ENCODE data around the gene ATXN1. TPM values are rescaled to one million over a fixed set of nuclear protein-coding genes. Genes with fewer than 3 reads are reported as not detected.

ATXN1 gene
- total and polyA plus RNA-seq, 2 of the 8 experiments (the other 6 are each of a cell fraction or from before 2014, with no cell fraction given): 1.6 to 4.0 TPM

GRCh38 chr6:16510245-16510644 is 251.0 kb downstream of the ATXN1 start:
- Histone ChIP-seq H3K79me1 (ENCODE audit: low read depth, low read length) (no peaks in the 10 kb centered on the region), H3K79me2 (ENCODE audit: control insufficient read depth in 1 of 2, insufficient read depth in 2 of 2, low read length in 2 of 2) (no peaks in the 10 kb centered on the region), H3K27ac (ENCODE audit: low read depth, low read length) (no peak overlapping the region), H4K8ac (ENCODE audit: extremely low read depth, insufficient read depth, low read length) (no peak overlapping the region), H2AFZ (ENCODE audit: low read length) (no peak overlapping the region), H3K23me2 (ENCODE audit: low read depth, low read length) (no peaks in the 10 kb centered on the region), H3K27me3 (replicated peaks in 1 of 4; ENCODE audit: control insufficient read depth in 3 of 4, extremely low read depth in 1 of 4, insufficient read depth in 3 of 4, low read length in 3 of 4) (no peaks in the 10 kb centered on the region), H2BK20ac (ENCODE audit: low read length) (no peak overlapping the region), H3K23ac (ENCODE audit: insufficient read length) (no peak overlapping the region), H2BK12ac (ENCODE audit: low read depth, low read length) (no peak overlapping the region), H3K4me1 (replicated peaks in 1 of 4; ENCODE audit: control insufficient read depth in 3 of 4, insufficient read depth in 4 of 4, low read length in 3 of 4) (peaks cover 0 to 2% (median 0%) of the 10 kb centered on the region in 4 experiments; a peak in 2 of 7 replicates), H3K36me3 (ENCODE audit: control insufficient read depth in 2 of 4, insufficient read depth in 4 of 4, low read length in 3 of 4) (no peaks in the 10 kb centered on the region), H3K14ac (ENCODE audit: insufficient read length) (no peak overlapping the region), H3K9me3 (ENCODE audit: insufficient read depth in 2 of 2, low read depth in 1 of 2, low read length in 1 of 2) (no peaks in the 10 kb centered on the region), H3K9ac (replicated peaks in 1 of 4; ENCODE audit: extremely low read depth in 1 of 4, low read depth in 3 of 4, low read length in 3 of 4) (no peak overlapping the region), H3K4me2 (ENCODE audit: insufficient read depth in 1 of 2, low read depth in 2 of 2, low read length in 2 of 2) (no peak overlapping the region), H2BK5ac (ENCODE audit: low read depth, low read length) (no peak overlapping the region), H4K91ac (replicated peaks; ENCODE audit: insufficient read length, low read length) (no peak overlapping the region), H3K4ac (replicated peaks; ENCODE audit: insufficient read length, low read depth, low read length) (no peak overlapping the region), H3K4me3 (ENCODE audit: extremely low read depth in 1 of 4, insufficient read depth in 2 of 4, low read depth in 3 of 4, low read length in 4 of 4) (no peak overlapping the region), H3K18ac (ENCODE audit: extremely low read depth, low read length) (no peak overlapping the region), H2AK5ac (ENCODE audit: low read depth, low read length) (no peak overlapping the region), H2BK120ac (replicated peaks; ENCODE audit: low read depth, low read length) (no peak overlapping the region), H2BK15ac (ENCODE audit: low read length) (no peak overlapping the region), H4K5ac (ENCODE audit: insufficient read length, low read depth, low read length) (no peak overlapping the region), H4K20me1 (replicated peaks in 1 of 2; ENCODE audit: control insufficient read depth in 1 of 2, insufficient read depth in 2 of 2, low read length in 2 of 2) (no peaks in the 10 kb centered on the region), H3K56ac (replicated peaks; ENCODE audit: insufficient read length, low read depth, low read length) (no peak overlapping the region)
- FAIRE-seq (no peak), DNase-seq (ENCODE audit: low read depth in 1 of 2, low spot score in 2 of 2) (no peak)
- WGBS, 2 experiments (ENCODE audit: extremely low coverage in 1 of 2, insufficient coverage in 1 of 2, insufficient read length in 1 of 2, insufficient replicate concordance in 2 of 2, low coverage in 1 of 2, low lambda C conversion rate in 2 of 2, missing lambda C conversion rate in 1 of 2): 84% methylated on average over 2 of the region's 2 CpGs; no CpG with 5 or more reads in 1 of the 2 experiments
- no peak for TF ChIP-seq FOSL1 (IDR thresholded peaks at IDR 0.05; ENCODE audit: insufficient read depth, low read depth, low read length)
- no peak for TF ChIP-seq SIN3A (conservative IDR thresholded peaks at IDR 0.05 in 1 of 2, IDR thresholded peaks at IDR 0.05 in 1 of 2; ENCODE audit: low read depth in 1 of 2, low read length in 2 of 2)
- TF ChIP-seq POU5F1 (IDR thresholded peaks at IDR 0.05; ENCODE audit: low read depth, low read length): no peak
- TF ChIP-seq E2F6 (IDR thresholded peaks at IDR 0.05): no peak
- no peak for TF ChIP-seq RFX5 (IDR thresholded peaks at IDR 0.05; ENCODE audit: borderline replicate concordance, low read depth, low read length)
- TF ChIP-seq EP300 (IDR thresholded peaks at IDR 0.05; ENCODE audit: borderline replicate concordance in 1 of 2, low read depth in 2 of 2, low read length in 2 of 2): no peak
- TF ChIP-seq TCF12 (IDR thresholded peaks at IDR 0.05; ENCODE audit: low read depth, low read length): no peak
- no peak for TF ChIP-seq KDM4A (IDR thresholded peaks at IDR 0.05; ENCODE audit: low read depth, low read length, severe bottlenecking)
- TF ChIP-seq CHD1 (IDR thresholded peaks at IDR 0.05; ENCODE audit: low read depth, low read length): no peak
- TF ChIP-seq USF2 (IDR thresholded peaks at IDR 0.05; ENCODE audit: low read length): no peak
- no peak for TF ChIP-seq GABPA (IDR thresholded peaks at IDR 0.05; ENCODE audit: borderline replicate concordance, insufficient read depth, low read length)
- POLR2A ChIA-PET (ENCODE audit: partially characterized antibody): no interaction called here
- CTCF ChIA-PET (ENCODE audit: partially characterized antibody): interaction anchor here (0.7 to 5.1 kb wide), 14 partner anchors 8 to 832 kb away, joined by 3 to 37 read pairs (median 5); partner anchors contain the start of gene ATXN1
